GM21576 (cell line): ENCODE measurements around the gene RAB34.

Experiments
- ATAC-seq: cut with Tn5 transposase; IDR thresholded peaks from one replicate; pipeline ENCODE4 v1.9.1; 2021; ENCODE audit warnings: mild to moderate bottlenecking, moderate library complexity; ENCODE audit not compliant: unreplicated experiment

The RAB34 gene

DNA sequence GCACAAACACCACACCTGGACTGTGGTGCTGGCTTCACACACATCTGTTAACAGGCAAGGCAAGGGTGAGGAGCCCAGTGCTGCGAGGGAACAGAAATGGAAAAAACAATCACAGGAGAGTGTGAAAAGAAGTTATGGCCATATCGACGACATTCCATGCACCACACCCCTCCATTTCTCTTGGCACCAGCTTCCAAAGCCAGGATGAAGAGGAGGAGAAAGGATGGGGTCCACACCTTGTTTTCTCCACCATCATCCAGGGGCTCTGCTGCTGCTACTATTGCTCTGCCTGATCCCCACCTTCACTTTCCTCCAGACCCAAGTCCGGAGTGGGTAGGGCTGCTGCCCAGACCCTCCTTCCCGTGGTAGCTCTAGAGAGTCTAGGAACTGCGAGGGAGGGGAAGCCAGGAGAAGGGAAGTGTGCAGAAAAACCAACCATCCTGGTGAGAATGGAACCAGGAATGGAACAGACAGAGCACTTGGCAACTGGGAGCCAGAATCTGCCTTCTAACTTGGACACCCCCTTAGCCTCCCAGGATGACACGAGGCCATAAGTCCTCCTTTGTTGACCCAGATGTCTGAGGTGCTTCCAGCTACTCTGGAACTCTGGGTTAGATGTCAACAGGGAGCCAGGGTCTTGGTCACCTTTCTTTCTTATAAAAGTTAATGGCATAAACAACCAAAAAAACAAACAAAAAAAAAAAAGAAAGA is 4.8 kb downstream of the RAB34 start:
- no peak for ATAC-seq

DNA sequence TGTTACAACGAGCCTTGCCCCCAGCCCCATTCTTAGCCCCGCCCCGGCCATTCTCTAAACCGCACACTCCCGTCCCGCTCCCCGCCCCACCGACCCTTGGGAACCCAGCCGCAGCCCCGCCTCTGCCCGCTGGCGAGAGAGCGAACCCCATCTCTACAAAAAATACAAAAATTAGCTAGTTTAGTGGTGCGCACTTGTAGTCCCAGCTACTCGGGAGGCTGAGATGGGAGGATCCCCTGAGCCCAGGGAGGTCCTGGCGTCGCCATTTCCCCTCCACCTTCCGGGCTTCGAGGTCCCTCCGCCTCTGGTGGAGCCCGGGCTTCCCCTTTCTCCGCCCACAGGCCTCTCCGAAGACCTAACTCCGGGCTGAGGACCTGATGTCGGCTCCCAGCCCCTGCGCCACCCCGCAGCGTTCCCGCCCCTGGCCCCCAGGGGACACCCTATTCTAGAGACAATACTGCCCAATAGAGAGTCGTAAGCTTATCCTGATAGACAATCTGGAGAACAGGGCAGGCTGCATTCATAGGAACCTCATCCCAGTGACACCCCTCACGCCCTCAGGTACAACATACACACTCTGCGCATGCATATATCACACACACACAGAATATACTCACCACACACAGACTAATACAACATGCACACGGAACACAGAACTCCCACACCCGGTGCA is 5.5 kb downstream of the RAB34 start:
- ATAC-seq, result no peak

DNA sequence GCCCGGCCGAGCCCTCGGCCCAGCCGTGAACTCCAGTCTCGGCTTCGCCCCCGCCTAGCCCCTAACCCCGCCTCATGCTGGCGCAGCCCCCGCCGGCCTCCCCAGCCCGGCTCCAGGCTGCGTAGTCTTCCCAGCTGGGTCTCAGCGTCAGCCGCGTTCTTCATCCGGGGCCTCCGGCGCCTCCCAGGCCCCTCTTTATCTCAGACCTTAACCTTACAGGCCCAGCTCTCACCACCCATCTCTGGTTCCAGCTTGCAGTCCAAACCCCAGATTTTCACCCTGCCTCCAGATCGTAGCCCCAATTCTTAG is 6.0 kb downstream of the RAB34 start, which contains the start of gene PROCA1:
PROCA1 (minus strand) TSS at position 166 of the 309 bp plus-strand sequence. CDS start 228 bp downstream, outside the sequence.
- peak; percentile 5 for ATAC-seq

DNA sequence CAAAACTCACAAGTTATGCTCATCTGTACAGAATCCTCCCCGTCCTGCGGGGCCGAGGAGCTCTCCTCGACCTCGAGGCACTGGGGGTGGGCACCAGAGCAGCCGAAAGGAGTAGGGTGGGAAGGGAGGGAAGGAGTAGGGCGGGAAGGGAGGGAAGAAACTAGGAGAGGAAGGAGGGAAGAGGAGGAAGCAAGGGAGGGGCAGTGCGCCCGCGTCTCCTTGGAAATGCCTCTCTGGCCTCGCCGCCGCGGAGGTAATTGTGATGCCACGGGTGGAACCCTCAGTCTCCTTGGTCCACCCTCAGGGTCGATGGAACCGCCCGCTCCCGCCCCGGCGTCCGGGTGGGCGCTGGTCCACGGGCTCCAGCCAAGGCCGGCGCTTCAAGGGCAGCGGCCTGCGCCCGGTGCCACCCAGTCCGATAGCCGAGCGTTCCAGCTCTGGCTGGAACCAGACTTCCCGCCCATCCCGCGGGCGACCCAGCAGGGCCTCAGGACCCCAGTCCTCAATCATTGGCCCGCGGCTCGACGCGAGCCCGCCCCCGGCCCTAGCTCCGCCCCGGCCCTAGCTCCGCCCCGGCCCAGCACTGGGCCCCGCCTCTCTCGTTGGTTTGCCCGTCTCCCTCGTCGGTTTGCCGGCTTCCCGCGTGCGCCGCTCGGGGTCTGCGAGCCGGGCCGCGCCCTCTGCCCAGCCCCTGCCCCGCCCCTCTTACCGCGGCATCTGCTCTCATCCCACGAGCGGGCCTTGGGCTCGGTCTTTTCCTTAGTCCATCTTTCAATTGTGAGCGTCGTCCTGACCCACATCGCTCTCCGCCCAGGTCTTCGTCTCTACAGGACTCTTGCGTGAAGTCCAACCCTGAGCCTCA is 6.6 kb downstream of the RAB34 start:
- peak; percentile 58 for ATAC-seq

DNA sequence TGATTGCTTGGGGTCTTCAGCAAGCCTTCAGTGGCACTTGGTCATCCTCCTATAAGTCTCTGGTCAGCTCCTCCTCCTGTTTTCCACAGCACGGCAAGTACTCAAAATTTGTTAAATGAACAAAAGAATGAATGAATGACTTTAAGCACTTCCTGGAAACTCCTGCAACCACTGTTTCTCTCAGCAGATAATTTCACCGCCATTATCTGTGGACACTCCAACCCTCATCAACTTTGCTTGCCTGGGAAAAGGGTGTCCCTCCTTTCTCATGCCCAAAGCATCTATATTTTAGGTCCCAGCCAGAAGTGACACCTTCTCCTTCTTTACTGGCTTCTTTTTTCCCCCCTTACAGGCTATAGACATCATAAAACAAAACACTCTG is 10.3 kb downstream of the RAB34 start:
- ATAC-seq, result no peak

DNA sequence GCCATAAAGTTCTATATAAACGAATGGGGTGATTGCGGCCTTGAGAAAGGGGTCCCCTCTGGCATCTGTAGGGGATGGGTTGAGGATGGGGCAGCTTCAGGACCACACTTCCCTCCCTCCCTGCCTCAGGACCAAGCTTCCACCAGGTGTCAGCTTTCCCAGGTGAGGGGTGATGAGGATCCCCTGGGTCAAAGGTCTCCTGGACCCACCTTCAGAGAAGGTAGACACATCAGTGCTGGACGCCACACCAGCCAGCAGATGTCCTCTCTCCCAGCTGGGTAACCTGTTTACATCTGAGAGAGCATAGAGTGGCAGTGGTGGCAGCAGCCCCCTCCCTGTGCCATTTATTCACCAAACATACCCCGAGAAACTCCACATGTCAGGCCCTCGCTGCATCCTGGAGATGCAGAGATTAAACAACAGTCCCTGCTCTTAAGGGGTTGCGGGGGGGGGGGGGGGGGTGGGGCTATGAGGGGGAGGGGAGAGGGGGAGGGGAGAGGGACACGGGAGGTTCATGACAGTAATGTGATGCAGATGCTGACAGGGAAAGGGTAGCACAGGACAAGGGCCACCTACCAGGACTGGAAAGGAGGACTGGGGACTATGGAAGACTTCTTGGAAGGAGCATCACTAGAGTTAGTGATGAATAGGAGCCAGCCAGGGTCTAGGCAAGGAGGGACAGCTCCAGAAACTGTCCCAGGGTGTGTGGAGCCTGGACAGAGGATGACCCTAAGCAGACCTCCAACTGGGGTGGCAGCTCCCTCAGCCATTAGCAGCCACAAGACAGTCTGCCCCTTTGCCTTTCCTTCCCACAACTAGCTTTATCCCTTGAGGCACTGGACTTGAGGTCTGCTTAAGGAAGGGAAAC is 11.0 kb downstream of the RAB34 start:
- no peak for ATAC-seq

DNA sequence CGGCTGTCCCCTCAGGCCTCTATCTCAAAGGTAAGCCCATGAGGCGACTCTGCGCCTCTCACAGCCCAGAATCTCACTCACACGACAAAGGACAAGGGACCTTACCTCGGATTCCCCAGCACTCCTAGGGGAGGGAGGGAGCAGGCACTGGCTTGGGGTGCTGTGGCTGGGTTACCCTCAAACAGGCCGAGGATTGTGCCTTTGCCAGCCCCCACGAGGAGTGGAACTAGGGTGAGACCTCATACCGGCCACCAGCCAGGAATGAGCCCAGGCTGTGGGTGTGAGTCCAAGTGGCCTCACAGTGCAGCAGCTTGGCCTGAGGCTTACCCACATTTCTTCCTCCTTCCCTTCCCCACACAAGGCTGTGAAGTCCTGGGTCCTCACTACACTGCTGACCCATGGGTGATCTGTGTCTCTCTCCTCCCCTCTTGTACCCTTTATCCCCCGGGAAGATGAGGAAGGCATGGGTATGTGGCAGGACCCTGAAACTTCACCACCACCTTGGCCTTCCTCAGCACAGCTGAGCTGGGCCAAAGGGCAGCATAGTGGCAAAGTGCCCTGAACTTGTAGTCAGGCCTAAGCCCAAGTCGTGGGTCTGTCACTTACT is 11.8 kb downstream of the RAB34 start:
- no peak for ATAC-seq

DNA sequence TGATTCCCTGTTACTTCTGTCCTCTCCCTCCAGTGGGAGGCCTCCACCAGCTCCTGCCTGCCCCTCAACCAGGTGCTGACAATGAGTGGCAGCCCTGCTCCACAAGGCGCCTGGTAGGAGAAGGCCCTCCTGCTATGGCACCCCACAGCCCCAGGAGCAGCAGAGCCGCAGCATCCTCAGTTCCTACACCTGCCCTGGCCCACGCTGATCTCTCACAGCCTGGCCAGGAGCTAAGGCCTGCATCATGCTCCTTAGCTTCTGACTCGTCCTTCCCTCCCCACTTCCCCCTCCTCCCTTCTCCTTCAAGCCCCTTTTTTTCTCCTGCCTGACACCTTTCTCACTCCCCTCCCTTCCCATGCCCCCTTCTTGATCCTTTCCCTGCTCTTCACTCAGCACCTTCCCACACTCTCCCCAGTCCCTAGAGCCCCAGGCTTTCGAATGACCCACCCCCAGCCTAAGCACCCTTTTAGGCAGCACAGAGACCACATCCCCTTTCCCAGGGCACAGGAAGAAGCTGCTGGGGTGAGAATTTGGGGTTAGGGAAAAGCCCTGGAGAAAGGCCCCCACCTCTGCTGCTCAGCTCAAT is 12.5 kb downstream of the RAB34 start:
- no peak for ATAC-seq

DNA sequence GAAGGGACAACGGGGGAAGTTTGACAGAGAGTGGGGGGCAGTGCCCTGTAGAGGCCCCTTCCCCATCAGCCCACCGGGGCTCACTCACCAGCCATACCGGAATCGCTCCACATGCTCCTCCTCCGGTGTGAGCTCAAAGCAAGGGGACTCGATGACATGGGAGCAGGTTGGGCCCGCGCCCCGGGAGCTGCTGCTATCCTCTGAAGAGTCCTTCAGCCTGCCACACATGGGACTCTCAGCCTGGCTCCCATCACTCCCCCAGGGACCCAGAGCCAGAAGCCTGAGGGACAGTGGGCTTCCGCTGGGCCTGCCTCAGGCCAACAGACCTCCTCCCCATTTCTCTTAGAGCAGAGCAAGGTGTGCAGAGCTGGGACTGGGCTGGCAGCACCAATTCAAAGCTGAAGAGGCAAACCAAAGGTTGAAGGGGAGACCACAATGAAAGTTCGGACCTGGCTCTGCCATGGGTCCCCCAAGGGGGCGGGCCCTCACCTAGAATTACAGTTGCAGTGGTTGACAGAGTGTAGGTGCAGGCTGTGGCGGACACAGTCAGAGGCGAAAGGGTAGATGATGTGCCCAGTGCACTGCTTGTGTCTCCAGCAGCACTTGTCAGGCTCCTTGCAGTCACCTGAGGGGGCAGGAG is 13.3 kb downstream of the RAB34 start:
- no peak for ATAC-seq

DNA sequence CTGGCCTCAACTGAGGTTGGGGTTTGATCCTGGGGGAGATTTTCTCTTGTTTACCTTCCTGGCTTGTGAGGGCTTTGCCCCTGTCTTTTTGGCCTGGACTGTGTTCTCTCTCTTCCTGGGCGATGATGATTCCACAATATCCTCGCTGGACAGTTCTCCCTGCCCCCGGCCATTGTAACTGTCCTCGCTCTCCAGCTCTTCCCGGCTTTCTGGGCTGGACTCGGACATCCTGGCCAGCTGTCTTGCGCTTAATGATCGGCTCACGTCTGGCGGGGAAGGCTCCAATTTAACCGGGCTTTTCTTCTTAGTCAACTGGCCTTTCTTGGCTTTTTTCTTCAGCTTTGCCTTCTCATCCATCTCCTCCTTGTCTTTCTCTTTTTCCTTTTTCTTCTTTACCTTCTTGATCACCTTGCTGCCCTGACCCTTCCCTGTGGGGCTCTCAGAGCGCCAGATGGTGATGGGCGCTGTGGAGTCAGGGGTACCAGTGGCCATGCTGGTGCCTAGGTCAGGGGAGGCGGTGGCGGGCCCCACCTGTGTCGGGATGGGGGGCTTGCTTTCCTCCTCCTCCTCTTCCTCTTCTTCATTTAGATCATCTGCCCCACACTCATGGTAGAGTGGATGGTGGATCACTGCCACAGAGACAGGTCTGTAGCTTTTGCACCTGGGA is 14.0 kb downstream of the RAB34 start:
- no peak for ATAC-seq

DNA sequence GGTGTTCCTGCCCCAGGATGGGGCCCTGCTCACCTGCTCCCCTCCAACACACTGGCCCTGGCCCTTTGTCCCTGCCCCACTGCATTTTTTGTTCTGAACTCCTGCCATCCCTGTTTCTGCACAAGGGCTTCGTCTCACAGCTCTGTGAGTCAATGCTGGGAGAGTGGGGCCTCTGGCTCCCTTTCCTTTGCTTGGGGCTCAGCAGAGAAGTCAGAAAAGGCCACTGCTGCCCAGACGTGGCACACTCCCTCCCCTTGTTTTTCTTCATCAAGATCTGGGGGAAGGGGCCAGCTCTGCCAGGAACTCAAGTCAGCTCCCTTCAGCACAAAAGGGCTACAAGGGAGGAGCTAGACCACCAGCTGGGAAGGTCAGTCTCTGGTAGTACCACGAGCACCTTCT is 14.9 kb downstream of the RAB34 start:
- ATAC-seq, result no peak

DNA sequence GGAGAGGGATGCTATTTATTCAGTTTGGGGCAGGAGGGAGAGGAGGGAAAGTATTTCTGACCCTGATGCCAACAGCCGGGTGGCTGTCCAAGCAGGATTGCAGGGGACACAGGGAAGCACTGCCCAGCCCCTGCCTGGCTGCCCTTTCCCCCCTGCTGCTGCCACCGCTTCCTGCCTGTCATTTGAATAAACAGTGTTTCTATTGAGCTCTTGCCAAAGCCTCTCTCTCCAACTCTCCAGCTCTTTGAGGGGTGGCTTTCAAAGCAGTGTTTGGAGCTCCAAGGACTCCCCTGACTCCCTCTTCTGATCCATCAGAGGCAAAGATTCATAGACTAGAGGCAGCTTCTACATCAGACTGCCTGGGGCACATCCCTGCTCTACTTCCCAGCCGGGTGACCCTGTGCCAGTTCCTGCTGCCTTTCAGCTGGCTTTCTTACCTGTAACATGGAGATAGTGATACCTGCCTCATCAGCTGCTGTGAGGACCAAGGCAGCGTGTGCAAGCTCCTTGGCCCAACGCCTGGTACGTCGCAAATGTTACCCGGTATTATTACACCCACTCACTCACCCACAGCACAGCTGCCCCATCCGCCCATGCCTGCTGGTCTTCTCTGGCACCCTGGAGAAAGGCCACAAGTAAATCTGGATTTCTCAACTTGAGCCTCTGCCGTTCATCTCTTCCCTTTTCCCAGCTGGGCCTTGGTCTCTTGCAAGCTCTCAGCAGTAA is 15.5 kb downstream of the RAB34 start:
- no peak for ATAC-seq

DNA sequence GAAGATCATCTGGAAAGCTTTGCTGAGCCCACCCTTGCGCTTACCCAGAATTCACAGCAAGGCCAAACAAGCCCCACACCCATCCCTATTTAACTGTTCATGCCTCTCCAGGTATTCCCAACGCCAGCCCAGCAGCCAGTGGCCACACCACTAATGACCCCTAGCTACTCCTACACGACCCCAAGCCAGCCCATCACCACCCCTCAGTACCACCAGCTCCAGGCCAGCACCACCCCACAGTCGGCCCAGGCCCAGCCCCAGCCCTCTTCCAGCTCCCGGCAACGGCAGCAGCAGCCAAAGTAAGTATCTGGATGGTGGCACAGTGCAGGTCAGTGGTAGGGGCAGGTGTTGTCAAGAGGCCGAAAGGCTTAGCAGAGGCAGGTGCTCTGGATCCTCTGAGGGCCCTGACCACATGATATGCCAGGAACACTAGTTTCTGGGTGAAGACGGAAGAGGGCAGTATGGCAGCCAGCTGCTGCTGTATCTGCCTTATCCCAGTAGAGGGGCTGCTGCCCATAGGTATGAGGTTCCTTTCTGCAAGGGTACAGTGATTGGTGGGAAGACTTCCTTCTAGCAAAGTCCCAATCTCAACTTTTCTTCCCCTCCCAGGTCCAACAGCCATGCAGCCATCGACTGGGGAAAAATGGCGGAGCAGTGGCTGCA is 16.7 kb downstream of the RAB34 start:
- no peak for ATAC-seq

DNA sequence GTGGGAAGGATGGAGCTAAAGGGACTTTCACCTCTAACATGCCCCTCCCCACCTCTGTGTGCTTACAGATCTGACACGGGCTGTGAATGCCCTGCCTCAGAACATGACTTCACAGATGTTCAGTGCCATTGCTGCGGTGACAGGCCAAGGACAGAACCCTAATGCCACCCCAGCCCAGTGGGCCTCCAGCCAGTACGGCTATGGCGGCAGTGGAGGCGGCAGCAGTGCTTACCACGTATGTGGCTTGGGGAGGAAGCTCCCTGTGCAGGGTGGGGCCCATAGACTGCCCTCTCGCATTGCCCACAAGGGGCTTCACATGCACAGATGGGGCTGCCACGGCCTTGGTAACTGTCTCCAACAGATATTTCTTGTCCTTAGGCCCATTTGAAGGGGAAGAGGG is 17.4 kb downstream of the RAB34 start:
- no peak for ATAC-seq

DNA sequence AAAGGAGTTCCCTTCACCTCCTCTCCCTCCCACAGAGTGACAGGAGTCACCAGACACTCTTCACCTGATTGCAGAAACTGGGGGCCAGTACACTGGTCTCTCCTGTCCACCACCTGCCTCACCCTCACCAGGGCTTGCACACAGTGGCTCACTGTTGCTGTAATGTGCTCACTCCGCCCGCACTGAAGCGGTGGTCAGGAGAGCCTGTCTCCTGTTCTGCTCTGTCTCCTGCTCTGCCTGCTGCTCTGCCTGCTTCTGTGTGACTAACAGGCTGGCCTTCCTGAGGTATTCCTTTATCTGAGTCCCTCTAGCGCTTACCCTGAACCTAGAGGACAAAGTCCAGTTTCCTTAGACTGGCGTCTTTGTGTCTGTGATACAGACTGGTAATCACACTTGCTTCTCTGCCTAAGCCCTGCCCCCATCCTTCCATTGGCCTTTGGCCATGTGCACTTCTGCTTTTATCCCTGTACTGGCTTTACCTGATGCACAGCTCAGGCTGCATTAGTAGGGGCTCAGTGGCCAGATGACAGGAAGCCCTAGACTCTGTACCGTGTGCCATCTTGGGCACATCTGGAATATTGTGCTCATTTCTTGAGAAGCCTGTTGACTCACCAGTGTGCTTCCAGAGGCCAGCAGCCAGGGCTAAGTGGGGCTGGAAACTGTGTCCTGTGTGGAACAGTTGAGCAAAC is 19.3 kb downstream of the RAB34 start:
- ATAC-seq, result no peak

DNA sequence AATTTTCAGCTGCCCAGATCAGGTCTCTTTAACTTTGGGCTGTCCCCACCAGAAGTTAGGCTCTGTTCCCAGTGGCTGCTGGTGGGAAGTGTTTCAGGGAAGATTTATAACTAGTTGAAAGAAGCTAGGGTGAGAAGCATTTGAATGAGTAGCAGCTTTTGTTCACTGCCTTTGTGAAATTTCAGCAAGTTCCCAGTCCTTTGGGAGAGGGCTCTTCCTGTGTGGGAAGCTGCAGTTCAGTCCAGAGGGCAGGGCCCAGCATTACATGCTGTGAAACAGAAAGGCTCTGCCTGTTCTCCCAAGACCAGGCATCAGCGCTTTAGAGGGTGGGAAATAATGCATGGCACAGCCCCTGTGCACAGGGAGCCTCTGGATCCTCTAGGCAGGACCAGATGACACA is 23.8 kb downstream of the RAB34 start:
- no peak for ATAC-seq

DNA sequence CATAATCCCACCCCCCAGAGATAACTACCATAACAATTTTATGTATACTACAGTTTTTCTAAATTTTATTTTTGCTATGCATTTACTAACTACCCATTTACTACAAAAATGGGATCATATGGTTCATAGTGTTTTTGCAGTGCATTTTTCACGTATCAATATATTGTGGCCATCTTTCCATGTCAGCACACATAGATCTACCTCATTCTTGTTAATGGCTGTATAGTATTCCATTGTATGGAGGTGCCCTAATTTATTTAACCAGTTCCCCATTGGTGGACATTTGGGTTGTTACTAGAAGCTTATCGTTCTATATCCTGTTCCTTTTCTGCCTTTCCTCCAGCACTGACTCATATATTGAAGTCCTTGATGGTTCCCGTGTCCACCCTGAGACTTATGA is 28.7 kb downstream of the RAB34 start:
- no peak for ATAC-seq
